ENCODE measurements around the gene RTL1.

GRCh38 chr14:100856056-100856950 is 47.2 kb downstream of the RTL1 start:
- no peak for TF ChIP-seq CTCF (IDR thresholded peaks at IDR 0.05)
- no peak for TF ChIP-seq POLR2A (IDR thresholded peaks at IDR 0.05)

All from breast epithelium (tissue), 3 donors.